Cardiac muscle cell (in vitro differentiated cells and primary cell): ENCODE measurements around the gene NEK5. TPM values are rescaled to one million over a fixed set of nuclear protein-coding genes. Genes with fewer than 3 reads are reported as not detected.

Source experiments
- DNase-seq, 2 donors: peaks; one replicate each; pipeline versions ENCODE4 v3.0.0 to v3.0.0-alpha.2; 2010 to 2017; ENCODE audit warnings: low read depth in 1 of 2, low spot score in 1 of 2
- H3K27ac ChIP-seq: fragments of 200-600 bp; sonication (generic); 2 replicates; pipeline ENCODE4 v1.5.1; 2016
- H3K27me3 ChIP-seq: fragments of 200-600 bp; sonication (generic); 2 replicates; pipeline ENCODE4 v1.6.0; 2016; ENCODE audit warnings: control low read depth
- H3K36me3 ChIP-seq: fragments of 200-600 bp; sonication (generic); 2 replicates; pipeline ENCODE4 v1.5.1; 2016; ENCODE audit warnings: control low read depth
- H3K4me1 ChIP-seq: fragments of 200-600 bp; sonication (generic); 2 replicates; pipeline ENCODE4 v1.8.1; 2017; ENCODE audit warnings: low read depth, mild to moderate bottlenecking, mixed run types
- H3K4me3 ChIP-seq: fragments of 200-600 bp; sonication (generic); 2 replicates; pipeline ENCODE4 v1.5.1; 2016; ENCODE audit warnings: mild to moderate bottlenecking
- H3K9me3 ChIP-seq: fragments of 200-600 bp; sonication (generic); 2 replicates; pipeline ENCODE4 v1.5.1; 2017; ENCODE audit warnings: low read depth, mild to moderate bottlenecking, control low read depth
- CTCF ChIP-seq: IDR thresholded peaks from 2 replicates; pipeline ENCODE4 v1.5.1; 2012; ENCODE audit warnings: low read depth, mild to moderate bottlenecking, low read length
- polyA plus RNA-seq: library from polyadenylated mRNA; unstranded; fragments of >200 nt; fragmentation: Nextera tagmentation; extraction: Ambion mirVana; gene quantifications from 2 replicates; pipeline ENCODE4 v1.2.1, GENCODE V29; 2016
- total RNA-seq: library from RNA; depleted of rRNA; stranded (reverse); fragments of >200 nt; gene quantifications from 2 replicates; pipeline ENCODE4 v1.2.3, GENCODE V29; 2016

The NEK5 gene
- total and polyA plus RNA-seq, 2 experiments from 2014 or later = 0.33 to 0.34 TPM

- H3K9me3 ChIP-seq = no peaks in the 10 kb centered on the region
- TF ChIP-seq CTCF = no peak
Measured at GRCh38 chr13:51997641-51998330, 131.1 kb downstream of the NEK5 start.

GRCh38 chr13:51997186-51997585, 131.7 kb downstream of the NEK5 start:
- no peak for TF ChIP-seq CTCF
- Histone ChIP-seq H3K36me3 (no peaks in the 10 kb centered on the region), H3K27me3 (no peaks in the 10 kb centered on the region), H3K27ac (no peak overlapping the region), H3K9me3 (no peaks in the 10 kb centered on the region), H3K4me1 (peaks cover 7% of the 10 kb centered on the region), H3K4me3 (no peak overlapping the region)
- DNase-seq = no peak

More at GRCh38 chr13:51997641-51998330, 131.1 kb downstream of the NEK5 start:
- H3K4me1 ChIP-seq = peaks cover 7% of the 10 kb centered on the region
- no peak overlapping the region for H3K27ac ChIP-seq
- H3K27me3 ChIP-seq = no peaks in the 10 kb centered on the region
- no peak overlapping the region for H3K4me3 ChIP-seq
- peak in 1 of 2 donors; percentile 36 for DNase-seq
- H3K36me3 ChIP-seq = no peaks in the 10 kb centered on the region

- no peak for DNase-seq
- TF ChIP-seq CTCF = no peak
- H3K9me3 ChIP-seq = no peaks in the 10 kb centered on the region
Measured at GRCh38 chr13:51996641-51997040, 132.2 kb downstream of the NEK5 start.

GRCh38 chr13:51995677-51996551, 133.0 kb downstream of the NEK5 start:
- Histone ChIP-seq H3K9me3 (no peaks in the 10 kb centered on the region), H3K27me3 (no peaks in the 10 kb centered on the region), H3K27ac (no peak overlapping the region), H3K4me3 (no peak overlapping the region), H3K36me3 (no peaks in the 10 kb centered on the region), H3K4me1 (peaks cover 7% of the 10 kb centered on the region)
- no peak for TF ChIP-seq CTCF
- peak in 1 of 2 donors; percentile 80 for DNase-seq

More at GRCh38 chr13:51996641-51997040, 132.2 kb downstream of the NEK5 start:
- no peaks in the 10 kb centered on the region for H3K36me3 ChIP-seq
- H3K4me3 ChIP-seq = no peak overlapping the region
- H3K27ac ChIP-seq = no peak overlapping the region
- no peaks in the 10 kb centered on the region for H3K27me3 ChIP-seq
- peaks cover 7% of the 10 kb centered on the region for H3K4me1 ChIP-seq

- H3K27ac ChIP-seq = no peak overlapping the region
- no peak overlapping the region for H3K4me3 ChIP-seq
- no peak for TF ChIP-seq CTCF
- H3K9me3 ChIP-seq = no peaks in the 10 kb centered on the region
- H3K36me3 ChIP-seq = no peaks in the 10 kb centered on the region
- DNase-seq = no peak
- no peaks in the 10 kb centered on the region for H3K27me3 ChIP-seq
- peaks cover under 1% of the 10 kb centered on the region for H3K4me1 ChIP-seq
Measured at GRCh38 chr13:51993713-51994112, 135.2 kb downstream of the NEK5 start.
